Stimulated activated CD4-positive, alpha-beta T cell treated with anti-CD3 and anti-CD28 coated beads, Interleukin-2, amount 100 ng/mL, for 24 hours (primary cell): ENCODE results near the gene COL4A6.

Experiments used
- DNase-seq, 2 donors: peaks; one replicate each; pipeline ENCODE4 v3.0.0-alpha.2; 2020

COL4A6 gene

DNA sequence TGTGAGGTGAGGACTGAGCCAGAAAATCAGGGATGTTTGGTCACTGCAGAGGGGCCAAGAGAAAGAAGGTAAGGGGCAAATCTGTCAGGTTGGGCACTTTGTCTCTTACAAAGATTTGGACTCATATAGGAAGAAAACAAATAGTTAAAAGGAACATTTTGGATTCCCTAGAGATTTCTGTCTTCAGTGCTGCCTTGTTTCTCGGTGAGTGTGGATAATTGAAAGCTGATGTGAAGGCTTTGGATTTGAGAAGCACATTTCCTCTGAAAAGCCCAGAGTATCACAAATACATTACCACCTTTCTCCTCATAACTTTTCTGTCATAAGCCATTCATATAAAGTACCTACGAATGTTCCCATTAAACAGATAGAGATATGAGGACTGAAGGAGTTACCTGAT is 239.2 kb downstream of the COL4A6 start:
- DNase-seq: no peak

DNA sequence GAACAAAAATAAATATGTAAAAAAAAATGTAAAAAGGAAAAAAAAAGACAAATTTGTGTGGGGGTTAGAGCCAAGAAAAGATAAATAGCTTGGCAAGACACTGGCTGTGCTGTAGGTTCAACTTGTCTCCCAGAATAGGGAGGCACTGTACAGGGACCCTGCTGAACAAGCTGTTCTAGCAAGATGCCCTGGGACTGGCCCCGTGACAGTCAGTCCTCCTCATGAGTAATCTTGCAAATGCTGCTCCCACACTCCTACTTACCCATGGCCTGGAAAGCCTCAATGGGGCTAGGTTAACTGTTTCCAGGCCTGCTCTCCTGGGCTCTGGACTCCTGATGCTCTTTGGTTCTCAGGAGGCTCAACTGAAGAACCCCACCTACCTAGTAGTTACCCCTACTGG is 239.8 kb downstream of the COL4A6 start:
- DNase-seq: no peak

DNA sequence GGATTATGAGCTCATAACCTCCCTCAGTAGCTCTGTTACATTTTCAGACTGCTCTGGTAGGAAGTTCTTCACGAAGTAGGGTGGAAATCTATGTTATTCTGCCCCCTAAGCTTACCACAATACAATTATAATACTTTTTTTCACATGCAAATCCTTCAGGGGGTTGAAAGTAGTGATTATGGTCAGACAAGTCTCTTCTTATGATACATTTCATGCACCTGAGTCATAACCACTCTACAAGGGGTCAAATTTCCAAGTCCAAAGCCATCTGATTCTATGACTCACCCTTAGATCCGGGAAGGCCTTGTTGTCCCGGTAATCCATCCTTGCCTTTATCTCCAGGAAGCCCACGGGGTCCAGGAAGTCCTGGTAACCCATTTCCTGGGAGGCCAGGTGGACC is 251.4 kb downstream of the COL4A6 start:
- DNase-seq: no peak

DNA sequence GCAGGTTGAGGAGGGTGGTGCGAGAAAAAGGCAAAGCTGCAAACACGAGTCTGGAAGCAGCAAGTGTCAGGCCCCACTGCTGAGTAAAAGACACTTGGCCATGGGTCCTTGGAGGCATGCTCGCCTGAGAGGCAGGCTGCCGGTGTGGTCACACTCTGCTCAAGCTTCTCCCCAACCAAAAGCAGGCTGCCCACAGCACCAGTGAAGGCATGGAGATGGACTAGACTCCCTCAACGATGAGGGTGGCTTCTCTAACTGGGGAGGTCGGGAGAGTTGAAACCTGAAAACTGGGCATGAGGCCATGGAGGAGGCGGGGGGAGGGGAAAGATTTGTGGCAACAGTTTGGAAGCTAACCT is 260.1 kb downstream of the COL4A6 start:
- DNase-seq: no peak

DNA sequence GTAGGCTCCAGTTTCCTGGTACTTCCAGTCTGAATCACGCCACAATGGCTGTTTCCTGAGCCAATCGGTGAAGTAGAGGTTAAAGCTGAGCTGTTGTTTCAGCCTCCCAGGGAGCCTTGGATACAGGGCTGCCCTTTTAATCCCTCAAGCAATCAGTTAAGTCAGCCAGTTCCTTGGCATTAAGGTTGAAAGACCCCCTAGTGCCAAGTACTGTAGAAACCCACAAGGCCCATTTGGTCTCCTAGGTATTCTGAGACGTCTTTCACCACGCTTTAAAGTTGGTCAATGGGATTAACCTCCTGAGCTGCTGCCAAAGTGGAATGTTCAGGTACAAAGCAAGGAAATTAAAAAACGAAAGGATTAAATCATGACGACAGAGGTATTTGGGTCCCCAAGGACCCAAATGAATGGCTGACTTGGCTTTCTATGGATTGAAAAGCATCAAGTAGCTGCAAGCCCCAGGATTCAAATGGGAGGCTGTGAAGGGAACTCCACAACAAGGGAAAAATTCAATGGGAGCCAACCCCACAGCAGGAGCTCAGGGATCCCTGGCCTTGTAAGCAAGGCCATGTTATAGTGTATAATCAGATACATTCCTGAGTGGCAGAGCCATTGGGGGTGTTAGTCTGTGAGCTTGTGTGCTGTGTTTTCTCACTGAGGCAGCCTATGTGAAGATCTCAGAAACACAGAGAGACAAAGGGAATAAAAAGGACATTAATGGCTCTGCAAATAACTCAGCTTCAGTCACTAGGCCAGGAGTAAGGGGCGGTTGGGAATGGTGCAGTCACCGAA is 260.7 kb downstream of the COL4A6 start:
- DNase-seq: no peak

DNA sequence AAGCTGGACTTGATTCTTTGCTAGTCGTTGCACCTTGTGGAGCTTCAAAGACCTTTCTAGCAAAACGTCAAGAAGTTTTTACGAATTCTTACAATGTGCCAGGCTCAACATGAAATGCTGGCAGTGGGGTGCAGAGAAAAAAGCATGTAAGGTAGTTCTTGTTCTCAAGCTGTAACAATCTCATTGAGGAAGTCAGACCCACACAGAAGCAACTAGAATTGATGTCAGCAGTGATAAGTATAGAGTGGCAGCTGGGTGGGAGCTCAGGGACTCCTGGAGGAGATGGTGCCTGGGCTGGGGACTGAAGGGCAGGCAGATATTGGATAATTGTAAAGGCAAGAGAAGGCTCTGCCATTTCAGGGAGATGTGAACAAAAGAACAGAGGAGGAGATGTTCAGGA is 264.3 kb downstream of the COL4A6 start:
- no peak for DNase-seq

DNA sequence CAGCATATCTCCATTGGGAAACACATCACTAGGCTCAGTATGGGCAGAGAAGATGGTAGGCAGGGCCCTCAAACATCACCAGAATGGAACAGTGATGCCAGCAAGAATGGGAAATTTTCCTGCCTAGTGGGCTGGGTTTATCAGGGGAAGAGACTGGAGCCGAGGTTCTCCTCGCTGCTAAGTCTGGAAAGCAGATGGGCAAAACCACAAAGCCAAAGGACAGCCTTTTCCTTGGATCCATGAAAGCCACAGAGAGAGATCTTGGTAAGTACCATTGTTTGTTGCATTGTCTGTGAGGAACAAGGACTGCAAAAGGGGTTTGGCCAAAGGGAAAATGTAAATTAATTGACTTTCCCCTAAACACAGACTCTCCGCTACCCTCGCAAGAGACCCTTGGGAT is 266.6 kb downstream of the COL4A6 start:
- DNase-seq: no peak

DNA sequence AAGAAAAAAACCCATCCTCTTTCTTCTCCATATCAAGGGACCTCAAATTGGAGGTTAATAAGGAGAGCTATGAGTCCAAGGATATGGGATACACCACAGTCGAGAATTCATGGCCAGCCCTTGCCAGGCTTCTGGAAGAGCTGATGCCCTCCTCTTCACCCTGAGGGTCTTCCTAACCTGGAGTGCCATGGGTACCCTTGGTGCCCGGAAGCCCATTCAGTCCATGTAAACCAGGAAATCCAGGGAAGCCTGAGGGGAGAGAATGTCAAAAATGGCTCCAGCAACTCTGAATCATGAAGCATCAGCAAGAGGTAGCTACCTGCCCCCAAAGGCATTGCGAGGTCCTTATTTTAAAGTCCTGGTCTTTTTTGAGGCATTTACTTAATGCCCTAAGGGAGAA is 268.5 kb downstream of the COL4A6 start:
- DNase-seq: no peak

DNA sequence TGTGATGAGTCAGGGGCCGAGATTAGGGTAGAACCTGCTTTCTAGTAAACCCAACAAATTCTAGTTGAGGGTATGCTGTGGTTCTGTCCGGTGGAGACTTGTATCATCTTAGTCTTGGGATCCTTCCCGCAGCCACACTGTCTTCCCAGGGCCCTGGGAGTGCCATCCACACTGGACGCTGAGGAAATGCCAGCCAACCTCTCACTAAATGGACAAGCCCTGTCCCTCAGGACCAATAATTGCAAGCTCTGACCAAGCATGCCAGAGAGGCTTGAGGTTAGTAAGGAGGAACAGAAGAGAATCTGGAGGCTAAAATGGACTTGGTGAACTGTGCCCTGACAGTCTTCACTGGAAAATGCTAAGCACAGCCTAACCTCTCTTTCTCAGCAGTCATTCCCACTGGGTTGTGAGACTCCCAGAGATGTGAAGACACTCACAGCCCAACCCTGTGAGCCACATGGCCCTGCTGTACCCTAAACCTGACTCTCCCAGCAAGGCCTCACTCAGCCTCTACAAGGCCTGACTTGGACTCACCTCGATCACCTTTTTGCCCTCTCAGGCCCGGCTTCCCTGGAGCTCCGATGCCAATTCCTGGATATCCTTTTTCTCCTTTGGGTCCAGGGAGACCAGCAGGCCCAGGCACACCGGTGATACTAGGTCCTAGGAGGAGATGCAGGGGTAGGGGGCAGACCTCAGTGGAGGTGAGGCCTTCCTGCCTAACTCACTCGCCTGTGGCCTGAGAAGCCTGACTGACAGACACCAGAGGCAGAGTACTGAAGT is 269.1 kb downstream of the COL4A6 start:
- DNase-seq: no peak

DNA sequence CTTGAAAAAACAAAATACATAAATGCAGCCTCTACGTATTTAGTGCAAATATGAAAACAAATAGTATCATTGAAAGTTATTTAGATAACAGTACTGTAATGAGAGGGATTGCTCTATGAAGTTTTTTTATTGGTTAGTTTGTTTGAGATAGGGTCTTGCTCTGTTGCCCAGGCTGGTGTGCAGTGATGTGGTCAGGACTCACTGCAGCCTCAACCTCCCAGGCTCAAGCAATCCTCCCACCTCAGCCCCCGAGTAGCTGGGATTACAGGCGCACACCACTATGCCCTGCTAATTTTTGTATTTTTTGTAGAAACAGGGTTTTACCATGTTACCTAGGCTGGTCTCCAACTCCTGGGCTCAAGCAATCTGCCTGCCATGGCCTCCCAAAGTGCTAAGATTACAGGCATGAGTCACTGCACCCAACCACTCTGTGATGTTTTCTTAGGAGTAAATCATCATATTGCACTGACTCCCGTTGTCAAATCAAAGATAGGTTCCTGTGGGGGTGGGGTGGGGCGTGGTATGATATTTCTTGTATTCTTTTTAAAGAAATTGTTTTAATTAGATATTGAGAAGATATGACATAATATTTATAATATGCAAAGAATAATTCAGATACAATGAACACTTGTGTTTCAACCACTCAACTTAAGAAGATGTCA is 270.9 kb downstream of the COL4A6 start:
- no peak for DNase-seq

DNA sequence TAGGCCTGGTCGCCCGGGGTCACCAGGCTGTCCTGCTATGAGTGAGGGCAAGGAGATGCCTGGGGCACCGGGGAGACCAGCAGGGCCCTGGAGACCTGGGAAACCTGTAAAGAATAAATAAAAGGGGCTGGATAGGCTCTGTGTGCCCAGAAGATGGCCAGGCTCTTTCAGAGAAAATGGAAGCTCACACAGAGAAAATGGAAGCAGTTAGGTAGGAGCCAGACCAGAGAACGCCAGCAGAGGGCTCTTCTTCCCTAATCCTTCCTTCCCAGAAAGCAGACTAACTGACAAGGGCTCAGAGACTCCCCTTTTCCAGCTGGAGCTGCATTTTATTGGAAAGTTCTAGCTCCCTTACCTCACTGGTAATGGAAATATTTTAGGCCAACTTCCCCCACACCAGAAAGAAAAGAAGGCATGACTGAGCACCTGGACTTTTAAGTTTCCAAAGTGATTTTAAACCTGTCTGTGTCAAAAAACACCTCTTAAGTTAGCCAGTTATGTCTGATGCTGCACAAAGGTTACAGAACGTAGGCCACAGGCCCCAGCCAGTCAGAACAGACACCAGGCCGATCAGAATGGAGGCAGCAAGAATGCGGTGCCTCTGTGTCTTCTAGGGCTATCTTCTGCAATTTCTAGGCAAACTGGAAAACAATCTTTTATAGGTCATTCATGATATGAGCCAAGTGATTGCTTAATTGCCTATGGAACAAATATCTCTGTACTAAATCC is 272.7 kb downstream of the COL4A6 start:
- DNase-seq: no peak

DNA sequence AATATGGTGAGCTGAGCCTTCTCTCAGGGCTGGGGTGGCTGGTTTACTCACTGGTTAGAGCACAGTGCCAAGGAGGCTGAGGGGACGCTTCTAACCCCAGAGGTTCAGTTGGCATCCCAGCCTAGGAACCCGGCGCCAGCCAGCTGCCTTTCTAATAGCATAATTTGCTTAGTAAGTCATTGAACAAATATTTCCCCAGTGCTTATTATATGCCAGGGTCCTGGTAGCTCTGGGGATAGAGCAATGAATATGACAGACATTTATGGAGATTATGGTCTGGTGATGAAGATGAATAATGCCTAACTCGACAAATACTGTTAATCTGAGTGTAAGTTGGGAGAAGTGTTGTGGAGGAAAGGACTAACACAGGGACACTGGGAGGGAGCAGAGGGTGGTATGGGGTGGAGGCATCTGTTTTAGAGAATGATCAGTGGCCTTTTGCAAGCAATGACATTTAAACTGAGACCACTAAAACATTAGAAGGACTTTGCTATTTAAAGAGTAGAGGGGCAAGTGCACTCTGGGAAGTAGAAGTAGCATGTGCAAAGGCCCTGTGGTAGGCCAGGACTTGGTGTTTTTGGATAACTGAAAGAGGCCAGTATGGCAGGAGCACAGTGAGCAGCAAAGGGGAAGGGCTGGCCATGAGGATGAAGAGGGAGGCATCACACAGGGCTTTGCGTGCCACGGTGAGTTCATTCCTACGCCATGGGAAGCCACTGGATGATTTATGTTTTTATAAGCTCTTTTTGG is 274.7 kb downstream of the COL4A6 start:
- DNase-seq: no peak

DNA sequence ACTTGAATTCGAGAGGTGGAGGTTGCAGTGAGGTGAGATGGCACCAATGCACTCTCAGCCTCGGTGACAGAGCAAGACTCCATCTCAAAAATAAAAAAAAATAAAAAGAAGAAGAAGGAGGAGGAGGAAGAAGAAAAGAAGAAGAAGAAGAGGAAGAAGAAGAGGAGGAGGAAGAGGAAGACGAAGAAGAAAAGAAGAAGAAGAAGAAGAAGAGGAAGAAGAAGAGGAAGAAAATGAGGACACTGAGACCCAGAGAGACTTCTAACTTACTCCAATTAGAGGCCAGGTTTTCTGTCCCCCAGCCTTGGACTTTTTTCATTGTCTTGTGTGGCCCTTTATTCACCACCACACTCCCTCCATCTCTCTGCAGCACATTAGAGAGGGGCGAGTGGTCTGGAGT is 276.0 kb downstream of the COL4A6 start:
- no peak for DNase-seq

DNA sequence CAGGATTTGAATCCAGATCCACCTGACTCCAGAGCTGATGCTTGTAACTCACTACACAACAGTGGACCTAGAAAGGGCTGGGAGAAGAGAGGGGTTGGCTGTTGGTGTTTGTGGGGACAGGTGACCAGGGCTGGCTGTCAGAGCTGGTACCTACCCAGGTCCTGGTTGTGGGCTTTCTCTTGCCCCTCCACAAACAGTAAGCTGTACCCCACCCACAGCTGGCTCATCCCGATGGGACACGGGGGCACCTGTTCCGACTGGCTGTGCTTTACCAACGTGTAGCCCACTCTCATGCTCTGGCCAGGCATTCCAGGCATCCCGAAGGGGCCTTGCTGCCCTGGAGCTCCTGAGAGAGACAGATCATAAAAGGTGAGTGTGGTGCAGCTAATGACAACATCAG is 277.9 kb downstream of the COL4A6 start:
- no peak for DNase-seq

DNA sequence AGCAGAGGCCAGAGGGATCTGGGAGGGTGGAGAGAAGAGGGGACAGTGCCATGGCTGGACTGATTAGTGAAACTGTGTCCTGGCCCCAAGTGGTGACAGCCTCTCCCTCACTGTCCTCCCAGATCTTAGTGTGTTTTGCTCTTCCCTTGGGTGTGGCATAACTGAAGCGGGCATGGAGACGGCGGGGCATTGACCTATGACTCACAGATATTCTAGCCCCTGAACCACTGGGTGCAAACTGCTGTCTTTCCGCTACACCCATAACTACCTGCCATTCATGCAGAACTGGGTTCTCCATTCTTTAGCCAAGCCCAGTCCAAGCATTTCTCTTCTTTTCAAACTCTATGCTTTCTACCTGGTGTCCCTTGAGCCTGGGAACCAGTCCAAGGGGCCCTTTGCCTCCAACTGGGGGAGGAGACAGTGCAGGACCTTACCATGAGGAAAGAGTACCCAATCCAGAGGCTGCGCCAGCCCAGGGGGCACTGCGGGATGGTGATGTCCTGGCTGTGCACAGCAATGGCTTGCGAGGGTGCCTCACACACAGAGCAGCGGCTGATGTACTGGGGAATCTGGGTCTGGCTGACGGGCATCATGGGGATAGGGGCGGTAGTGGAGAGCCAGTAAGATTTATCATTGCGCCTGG is 279.1 kb downstream of the COL4A6 start:
- DNase-seq: no peak

DNA sequence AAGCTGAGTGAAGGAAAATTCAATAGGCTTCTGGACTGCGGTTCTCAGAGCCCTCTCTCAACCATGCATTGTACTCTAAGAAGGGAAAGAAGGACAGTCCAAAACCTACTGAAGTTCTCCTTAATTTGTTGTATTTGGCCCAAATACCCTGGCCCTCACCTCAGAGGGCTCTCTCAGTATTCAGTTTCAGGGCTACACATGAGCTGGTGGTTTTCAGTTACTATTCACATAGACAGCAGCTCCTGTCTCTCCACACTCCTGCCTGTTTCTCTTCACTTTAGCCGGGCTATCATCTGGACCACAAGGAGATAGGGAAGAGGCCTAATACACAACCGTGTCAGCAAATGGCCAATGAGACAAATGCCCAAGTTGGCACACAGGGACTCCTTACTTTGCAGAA is 280.6 kb downstream of the COL4A6 start:
- no peak for DNase-seq

DNA sequence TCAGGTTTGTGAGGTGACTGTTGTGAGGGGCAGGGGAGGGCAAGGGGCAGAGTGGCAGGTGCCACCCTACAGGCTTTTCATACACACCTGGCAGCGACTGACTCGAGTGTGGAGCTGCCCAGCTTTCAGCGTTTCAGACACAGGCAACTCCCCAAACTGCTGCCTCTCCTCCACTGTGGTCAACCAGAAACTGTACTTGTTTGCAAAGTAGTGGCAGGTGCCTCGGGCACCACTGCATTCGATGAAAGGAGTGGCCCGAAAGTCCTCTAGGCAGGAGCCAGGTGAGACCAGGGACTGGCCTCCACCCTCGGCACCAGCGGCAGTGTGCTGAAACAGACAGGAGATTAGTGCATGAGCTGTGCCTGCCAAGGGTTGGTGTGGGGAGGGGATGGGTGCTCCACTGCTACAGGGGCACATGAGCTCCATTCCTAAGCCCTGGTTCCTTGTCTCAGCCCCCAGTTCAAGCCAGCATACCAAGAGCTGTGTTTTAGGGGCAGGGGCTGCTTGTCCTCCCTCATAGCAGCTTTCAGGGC is 281.2 kb downstream of the COL4A6 start:
- DNase-seq: no peak

DNA sequence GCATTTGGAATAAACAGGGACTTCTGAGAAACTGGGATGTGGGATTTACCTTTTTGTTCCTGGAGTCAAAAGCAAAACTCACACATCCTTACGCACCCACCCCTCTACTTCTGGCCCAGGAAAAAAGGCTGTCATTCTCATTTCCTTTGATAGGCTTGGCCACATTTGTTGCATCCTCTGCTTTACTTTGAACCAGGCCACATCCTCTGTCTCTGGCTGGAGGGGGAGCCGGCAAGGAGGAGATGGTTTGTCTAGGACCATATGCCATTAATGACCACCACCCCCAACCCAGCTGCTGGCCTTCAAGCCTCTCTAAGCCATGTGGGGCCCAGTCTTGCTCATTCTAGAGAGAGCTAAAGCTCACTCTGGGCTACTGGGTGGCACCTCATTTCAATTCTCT is 282.1 kb downstream of the COL4A6 start:
- no peak for DNase-seq

DNA sequence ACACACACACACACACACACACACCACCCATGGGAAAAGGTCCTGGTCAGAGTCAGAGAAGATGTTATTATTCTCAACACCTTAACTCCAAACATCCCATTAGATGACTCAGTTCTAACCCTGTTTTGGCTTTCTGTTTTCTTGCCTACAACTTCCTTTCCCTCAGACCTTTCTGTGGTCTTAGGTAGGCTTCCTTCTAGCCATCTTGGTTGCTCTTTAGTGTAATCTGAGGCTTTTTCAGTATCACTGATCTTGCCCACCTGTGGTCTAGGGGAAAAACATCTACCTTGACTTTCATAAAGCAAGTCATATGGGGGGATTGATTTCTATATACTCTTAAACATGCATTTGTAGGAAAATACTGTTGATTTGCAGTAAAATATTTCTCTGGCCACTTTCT is 289.7 kb downstream of the COL4A6 start:
- DNase-seq: no peak

DNA sequence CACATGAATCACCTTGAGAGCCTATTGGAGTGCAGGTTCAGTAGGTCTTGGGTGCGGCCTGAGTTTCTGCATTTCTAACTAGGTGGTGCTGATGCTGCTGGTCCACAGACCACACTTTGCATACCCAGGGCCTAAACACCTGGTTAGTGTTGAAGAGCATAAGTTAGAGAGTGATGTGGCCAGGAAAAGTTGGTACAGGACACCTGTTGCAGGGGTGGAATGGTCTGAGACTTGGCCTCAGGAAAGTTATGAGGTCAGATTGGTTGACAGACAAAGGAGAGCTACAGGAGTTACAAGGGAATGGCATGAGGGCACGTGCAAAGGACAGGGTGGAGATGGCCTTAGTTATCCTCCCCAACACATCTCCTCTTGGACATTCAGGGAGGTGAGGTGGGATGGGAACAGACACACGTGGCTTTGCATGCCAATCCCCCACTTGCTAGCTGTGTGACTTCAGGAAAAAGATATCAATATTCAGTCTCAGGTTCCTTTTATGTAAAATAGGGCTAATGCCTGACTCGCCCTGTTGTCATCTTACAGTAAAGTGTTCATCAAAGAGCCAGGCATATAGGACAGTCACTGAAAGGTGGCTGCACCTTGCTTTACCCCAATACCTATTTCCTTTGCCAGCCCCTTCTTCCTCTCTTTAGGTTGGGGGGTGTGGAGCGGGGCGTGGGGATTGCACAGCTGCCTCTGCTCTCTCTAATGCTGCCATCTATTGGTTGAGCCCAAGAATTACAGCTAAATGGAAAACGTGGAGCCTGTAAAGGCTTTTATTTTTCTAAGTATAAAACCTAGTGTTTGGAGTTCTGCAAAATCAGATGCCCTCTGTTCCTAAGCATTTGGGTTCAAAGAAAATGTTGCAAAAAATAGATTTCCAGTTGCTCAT is 299.2 kb downstream of the COL4A6 start:
- DNase-seq: no peak

DNA sequence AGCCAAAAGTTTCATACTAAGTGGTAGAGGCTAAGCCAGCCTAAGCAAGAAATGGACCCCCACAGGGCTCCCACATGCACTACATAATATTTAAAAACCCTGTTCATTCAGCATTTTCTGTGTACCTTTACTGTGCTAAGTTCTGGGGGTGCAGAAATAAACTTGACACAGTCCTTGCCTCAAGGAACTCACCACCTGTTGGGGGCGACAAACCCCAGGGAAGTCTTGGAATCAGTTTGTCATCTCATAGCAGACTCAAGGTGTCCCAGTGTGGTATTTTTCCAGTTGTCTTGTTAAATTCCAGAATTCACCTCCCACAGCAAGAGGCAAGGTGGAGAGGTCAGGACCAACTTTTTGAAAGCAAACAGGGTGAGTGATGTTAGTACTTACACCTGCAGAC is 303.5 kb downstream of the COL4A6 start:
- DNase-seq: peak in 1 of 2 donors; percentile 1
